K562 (cell line): ENCODE measurements around the gene DSG1.

Source experiments
- GABPA ChIP-seq: fragments of 200-800 bp; sonication (Bioruptor generic); conservative IDR thresholded peaks from 2 replicates; pipeline ENCODE4 v1.6.1; 2016; ENCODE audit warnings: low read depth, missing genetic modification characterization, missing compliant biosample characterization
- KLF6 ChIP-seq: fragments of 250-450 bp; sonication (Bioruptor Pico); IDR thresholded peaks from 2 replicates; pipeline ENCODE4 v1.4.0; 2020; ENCODE audit warnings: mild to moderate bottlenecking, moderate library complexity, borderline replicate concordance
- MAFK ChIP-seq: IDR thresholded peaks from 2 replicates; pipeline ENCODE4 v1.6.1; 2011; ENCODE audit warnings: low read length, improper control_type of control experiment
- RAD21 ChIP-seq, 2 experiments: fragments of 250-450 bp in 1 of 2; fragments of 450-650 bp in 1 of 2; sonication (Bioruptor Pico) in 1 of 2; formaldehyde crosslinking in 1 of 2; IDR thresholded peaks in 1 of 2; conservative IDR thresholded peaks in 1 of 2; 2 replicates each; pipeline versions ENCODE4 v1.4.0 to v1.8.0; 2020 to 2022; ENCODE audit warnings: mild to moderate bottlenecking in 2 of 2, moderate library complexity in 1 of 2

- TF ChIP-seq RAD21 (CRISPR knock-in tag; conservative IDR thresholded peaks at IDR 0.05 in 1 of 2, IDR thresholded peaks at IDR 0.05 in 1 of 2) (no peak), GABPA (tag) (no peak), KLF6 (CRISPR knock-in tag) (no peak), MAFK (no peak)
These were observed 81.5 kb downstream of the DSG1 start for GRCh38 chr18:31399306-31400032.
